Panc1 (cell line): Measurements from ENCODE around the gene CNTN3. TPM values are rescaled to one million over a fixed set of nuclear protein-coding genes. Genes with fewer than 3 reads are reported as not detected.

Experiments used
- ATAC-seq: fragments of 200-7000 bp; cut with Tn5 transposase; 2 replicates; pipeline ENCODE4 v1.9.1; 2020; ENCODE audit warnings: mild to moderate bottlenecking, moderate library complexity
- BruUV-seq: library from RNA; stranded (reverse); fragments of 400-500 nt; replicated peaks from 2 replicates; lab custom pipeline; 2021; lab: Mats Ljungman, UMichigan
- CTCF ChIA-PET: fragments of 300-600 bp; sonication (Branson Sonifier 250); formaldehyde crosslinking; loops from one replicate; lab custom pipeline; 2022; ENCODE audit warnings: antibody characterized with exemption; lab: Charles Lee
- POLR2A ChIA-PET: fragments of 300-600 bp; sonication (Branson Sonifier 250); formaldehyde crosslinking; loops from one replicate; lab custom pipeline; 2022; ENCODE audit warnings: antibody characterized with exemption; lab: Charles Lee
- DNase-seq: peaks from one replicate; pipeline ENCODE4 v3.0.0-alpha.2; 2010; ENCODE audit warnings: low read depth, low spot score
- H3K27ac ChIP-seq: 2 replicates; pipeline ENCODE4 v1.5.1; 2011; ENCODE audit warnings: mild to moderate bottlenecking, low read length, inconsistent platforms
- H3K27me3 ChIP-seq: fragments of 200-500 bp; sonication (Bioruptor generic); 2 replicates; pipeline ENCODE4 v1.6.0; 2014; ENCODE audit warnings: low read length, inconsistent platforms; ENCODE audit not compliant: control insufficient read depth, insufficient read depth
- H3K36me3 ChIP-seq: fragments of 200-500 bp; sonication (Bioruptor generic); 2 replicates; pipeline ENCODE4 v1.5.1; 2014; ENCODE audit warnings: inconsistent platforms, mild to moderate bottlenecking, low read length, moderate library complexity; ENCODE audit not compliant: control insufficient read depth, insufficient read depth
- H3K4me1 ChIP-seq: 2 replicates; pipeline ENCODE4 v1.5.1; 2011; ENCODE audit warnings: inconsistent platforms, mild to moderate bottlenecking, low read length, moderate library complexity; ENCODE audit not compliant: control insufficient read depth, insufficient read depth
- H3K4me3 ChIP-seq, 2 experiments: 2 replicates each; pipeline ENCODE4 v1.5.1; 2011 to 2012; ENCODE audit warnings: low read depth in 2 of 2, low read length in 2 of 2, mild to moderate bottlenecking in 2 of 2, inconsistent platforms in 1 of 2, moderate library complexity in 1 of 2
- H3K9me3 ChIP-seq: fragments of 200-500 bp; sonication (Bioruptor generic); 2 replicates; pipeline ENCODE4 v1.5.1; 2014; ENCODE audit warnings: low read depth, mild to moderate bottlenecking, inconsistent platforms, low read length, moderate library complexity; ENCODE audit not compliant: control insufficient read depth, insufficient read depth
- POLR2AphosphoS5 ChIP-seq: IDR thresholded peaks from 2 replicates; pipeline ENCODE4 v1.6.1; 2012; ENCODE audit warnings: mild to moderate bottlenecking, low read depth, low read length, moderate library complexity
- SIN3A ChIP-seq: IDR thresholded peaks from 2 replicates; pipeline ENCODE4 v1.6.1; 2012; ENCODE audit warnings: low read depth, mild to moderate bottlenecking, low read length, moderate library complexity, borderline replicate concordance; ENCODE audit not compliant: insufficient read depth
- TCF7L2 ChIP-seq: IDR thresholded peaks from 2 replicates; pipeline ENCODE4 v1.6.1; 2011; ENCODE audit warnings: mild to moderate bottlenecking, low read depth, low read length, inconsistent platforms
- in situ Hi-C: cut with HindIII; loops from 2 replicates; pipeline ENCODE4 v1.10.0; 2016; ENCODE audit warnings: low sequenced_read_pairs, low pct_unique_long_range_greater_than_20kb
- intact Hi-C: fragments of 100-400 bp; cut with micrococcal nuclease; formaldehyde crosslinking; loops from one replicate; pipeline ENCODE4 v1.10.0; 2022; ENCODE audit not compliant: unreplicated experiment
- total RNA-seq: library from RNA; stranded (reverse); gene quantifications from one replicate; pipeline ENCODE4 v1.2.1, GENCODE V29; 2021; ENCODE audit not compliant: unreplicated experiment
- TF ChIP-seq, protein P1 (sequence below): fragments of 450-650 bp; IDR thresholded peaks from 2 replicates; pipeline ENCODE4 v1.5.1; 2017; ENCODE audit warnings: mild to moderate bottlenecking
- TF ChIP-seq, protein P2 (sequence below), 2 experiments: IDR thresholded peaks; 2 replicates each; pipeline ENCODE4 v1.6.1; 2011 to 2012; ENCODE audit warnings: low read depth in 2 of 2, control low read depth in 1 of 2, low read length in 1 of 2, mild to moderate bottlenecking in 1 of 2, moderate library complexity in 1 of 2; ENCODE audit not compliant: insufficient read depth in 1 of 2

CNTN3 gene
- total RNA-seq, 1 experiment from 2014 or later = not detected

DNA sequence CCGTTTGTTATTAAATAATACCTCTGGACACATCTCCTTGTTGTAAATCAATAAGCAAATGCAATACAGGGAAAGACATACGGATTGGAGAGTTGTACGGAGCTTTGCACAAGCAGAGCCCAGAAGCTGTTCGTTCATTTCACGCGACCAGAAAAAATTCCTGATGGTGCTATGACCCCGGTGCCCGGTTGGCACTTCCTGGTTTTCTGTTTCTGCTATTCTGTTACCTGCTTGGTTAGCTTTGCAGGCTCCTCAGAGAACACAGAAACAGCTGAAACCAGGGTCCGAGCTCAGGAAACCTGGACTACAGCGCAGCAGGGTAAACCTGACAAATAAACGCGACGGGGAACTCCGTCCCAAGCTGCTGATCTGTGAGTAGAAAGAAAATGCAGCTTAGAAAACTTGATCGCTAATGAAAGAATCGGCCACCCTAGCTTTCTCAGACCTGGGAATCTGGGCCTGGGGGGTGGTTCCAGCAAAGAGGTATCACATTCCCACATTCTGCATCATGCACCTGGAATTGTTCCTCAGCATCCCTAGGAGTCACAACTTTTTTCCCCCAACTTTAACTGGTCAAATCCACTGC is 845 bp downstream of the CNTN3 start:
- TF ChIP-seq, protein P1, sequence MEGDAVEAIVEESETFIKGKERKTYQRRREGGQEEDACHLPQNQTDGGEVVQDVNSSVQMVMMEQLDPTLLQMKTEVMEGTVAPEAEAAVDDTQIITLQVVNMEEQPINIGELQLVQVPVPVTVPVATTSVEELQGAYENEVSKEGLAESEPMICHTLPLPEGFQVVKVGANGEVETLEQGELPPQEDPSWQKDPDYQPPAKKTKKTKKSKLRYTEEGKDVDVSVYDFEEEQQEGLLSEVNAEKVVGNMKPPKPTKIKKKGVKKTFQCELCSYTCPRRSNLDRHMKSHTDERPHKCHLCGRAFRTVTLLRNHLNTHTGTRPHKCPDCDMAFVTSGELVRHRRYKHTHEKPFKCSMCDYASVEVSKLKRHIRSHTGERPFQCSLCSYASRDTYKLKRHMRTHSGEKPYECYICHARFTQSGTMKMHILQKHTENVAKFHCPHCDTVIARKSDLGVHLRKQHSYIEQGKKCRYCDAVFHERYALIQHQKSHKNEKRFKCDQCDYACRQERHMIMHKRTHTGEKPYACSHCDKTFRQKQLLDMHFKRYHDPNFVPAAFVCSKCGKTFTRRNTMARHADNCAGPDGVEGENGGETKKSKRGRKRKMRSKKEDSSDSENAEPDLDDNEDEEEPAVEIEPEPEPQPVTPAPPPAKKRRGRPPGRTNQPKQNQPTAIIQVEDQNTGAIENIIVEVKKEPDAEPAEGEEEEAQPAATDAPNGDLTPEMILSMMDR = no peak
- 0 out of 4 replicates have a peak overlapping the region, but pooled peaks of 1 of the 2 experiments have one; percentile 0 for H3K4me3 ChIP-seq
- in situ Hi-C loops = no loop called here
- no TSS peak for BruUV-seq
- peaks cover 2% of the 10 kb centered on the region; the same call in 1 of the 2 replicates for H3K27me3 ChIP-seq
- H3K4me1 ChIP-seq = no peaks in the 10 kb centered on the region
- intact Hi-C loops = no loop called here
- ChIA-PET CTCF (no interaction called here), POLR2A (no interaction called here)
- ATAC-seq (no peak), DNase-seq (no peak)
- H3K36me3 ChIP-seq = no peaks in the 10 kb centered on the region
- H3K9me3 ChIP-seq = no peaks in the 10 kb centered on the region
- H3K27ac ChIP-seq = no peak overlapping the region

DNA sequence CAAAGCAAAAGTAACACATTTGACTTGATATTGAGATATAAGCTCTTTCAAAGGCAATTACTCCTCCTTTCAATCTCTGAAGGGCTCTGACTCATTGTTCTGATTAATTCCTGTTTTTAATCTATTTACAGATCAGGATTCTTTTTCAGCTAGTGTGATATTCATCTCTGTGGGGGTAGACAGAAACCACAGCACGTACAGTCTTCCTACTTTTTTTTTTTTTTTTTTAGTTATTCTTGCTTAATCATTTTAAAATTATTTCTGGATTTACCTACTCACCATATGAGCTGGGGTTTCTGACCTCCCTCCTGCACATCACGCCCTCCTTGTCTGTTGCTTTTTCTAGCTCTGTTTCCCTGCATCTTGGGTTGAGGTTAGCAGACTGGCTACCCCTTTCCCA is 1.4 kb downstream of the CNTN3 start:
- ATAC-seq (no peak), DNase-seq (no peak)
- no TSS peak for BruUV-seq
- Histone ChIP-seq H3K4me1 (no peaks in the 10 kb centered on the region), H3K4me3 (no peak overlapping the region), H3K9me3 (no peaks in the 10 kb centered on the region), H3K27me3 (peaks cover 2% of the 10 kb centered on the region; the same call in 1 of the 2 replicates), H3K36me3 (no peaks in the 10 kb centered on the region), H3K27ac (no peak overlapping the region)
- intact Hi-C loops (no loop called here), in situ Hi-C loops (no loop called here)
- ChIA-PET CTCF (no interaction called here), POLR2A (no interaction called here)
- TF ChIP-seq, protein P2, sequence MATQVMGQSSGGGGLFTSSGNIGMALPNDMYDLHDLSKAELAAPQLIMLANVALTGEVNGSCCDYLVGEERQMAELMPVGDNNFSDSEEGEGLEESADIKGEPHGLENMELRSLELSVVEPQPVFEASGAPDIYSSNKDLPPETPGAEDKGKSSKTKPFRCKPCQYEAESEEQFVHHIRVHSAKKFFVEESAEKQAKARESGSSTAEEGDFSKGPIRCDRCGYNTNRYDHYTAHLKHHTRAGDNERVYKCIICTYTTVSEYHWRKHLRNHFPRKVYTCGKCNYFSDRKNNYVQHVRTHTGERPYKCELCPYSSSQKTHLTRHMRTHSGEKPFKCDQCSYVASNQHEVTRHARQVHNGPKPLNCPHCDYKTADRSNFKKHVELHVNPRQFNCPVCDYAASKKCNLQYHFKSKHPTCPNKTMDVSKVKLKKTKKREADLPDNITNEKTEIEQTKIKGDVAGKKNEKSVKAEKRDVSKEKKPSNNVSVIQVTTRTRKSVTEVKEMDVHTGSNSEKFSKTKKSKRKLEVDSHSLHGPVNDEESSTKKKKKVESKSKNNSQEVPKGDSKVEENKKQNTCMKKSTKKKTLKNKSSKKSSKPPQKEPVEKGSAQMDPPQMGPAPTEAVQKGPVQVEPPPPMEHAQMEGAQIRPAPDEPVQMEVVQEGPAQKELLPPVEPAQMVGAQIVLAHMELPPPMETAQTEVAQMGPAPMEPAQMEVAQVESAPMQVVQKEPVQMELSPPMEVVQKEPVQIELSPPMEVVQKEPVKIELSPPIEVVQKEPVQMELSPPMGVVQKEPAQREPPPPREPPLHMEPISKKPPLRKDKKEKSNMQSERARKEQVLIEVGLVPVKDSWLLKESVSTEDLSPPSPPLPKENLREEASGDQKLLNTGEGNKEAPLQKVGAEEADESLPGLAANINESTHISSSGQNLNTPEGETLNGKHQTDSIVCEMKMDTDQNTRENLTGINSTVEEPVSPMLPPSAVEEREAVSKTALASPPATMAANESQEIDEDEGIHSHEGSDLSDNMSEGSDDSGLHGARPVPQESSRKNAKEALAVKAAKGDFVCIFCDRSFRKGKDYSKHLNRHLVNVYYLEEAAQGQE (IDR thresholded peaks at IDR 0.05; ENCODE audit: insufficient read depth in 1 of 2, low read depth in 2 of 2, low read length in 1 of 2) = no peak
- TF ChIP-seq TCF7L2 (no peak), POLR2AphosphoS5 (no peak), SIN3A (no peak)
- TF ChIP-seq, protein P1 = no peak
